ENCODE measurements around the gene FAM120B. TPM values are rescaled to one million over a fixed set of nuclear protein-coding genes. Genes with fewer than 3 reads are reported as not detected.

The FAM120B gene
- total and polyA plus RNA-seq, 2 of the 4 experiments (the other 2 are of a cell fraction): 15.3 to 28.0 TPM

GRCh38 chr6:170375661-170376060 lies 69.1 kb downstream of the FAM120B start:
- no peak overlapping the region for H2AK5ac ChIP-seq (ENCODE audit: low read depth, low read length)
- no peak overlapping the region for H3K4ac ChIP-seq (ENCODE audit: low read depth, low read length)
- H2BK5ac ChIP-seq (ENCODE audit: low read depth, low read length, poor library complexity, severe bottlenecking): no peak overlapping the region
- DNase-seq (no peak), ATAC-seq (ENCODE audit: low read depth) (no peak)
- no peaks in the 10 kb centered on the region for H3K9me3 ChIP-seq (ENCODE audit: control insufficient read depth, insufficient read depth, low read length)
- H3K4me3 ChIP-seq (ENCODE audit: insufficient read depth, low read depth, low read length): no peak overlapping the region
- H4K5ac ChIP-seq (ENCODE audit: low read depth, low read length): no peak overlapping the region
- in situ Hi-C loops (cut with MboI; ENCODE audit: low sequenced_read_pairs): no loop called here
- no peak overlapping the region for H3K4me2 ChIP-seq (ENCODE audit: low read depth, low read length)
- H2AK9ac ChIP-seq (replicated peaks; ENCODE audit: low read depth, low read length, poor library complexity): no peak overlapping the region
- H4K8ac ChIP-seq (ENCODE audit: low read depth in 2 of 2, low read length in 2 of 2): no peak overlapping the region
- dilution Hi-C loops (cut with HindIII; ENCODE audit: low sequenced_read_pairs, unreplicated experiment): no loop called here
- peaks cover 8 to 9% of the 10 kb centered on the region in 2 experiments; a peak in 2 of 4 replicates for H3K79me1 ChIP-seq (ENCODE audit: low read depth in 1 of 2, low read length in 2 of 2)
- no peak overlapping the region for H3K23ac ChIP-seq (ENCODE audit: low read depth, low read length)
- no peak overlapping the region for H2BK20ac ChIP-seq (ENCODE audit: low read depth, low read length)
- no peaks in the 10 kb centered on the region for H4K20me1 ChIP-seq (ENCODE audit: insufficient read depth, low read length)
- intact Hi-C loops (cut with micrococcal nuclease): no loop called here
- no peak overlapping the region for H3K9ac ChIP-seq (ENCODE audit: low read depth, low read length)
- ChIA-PET CTCF (no interaction called here), POLR2A (ENCODE audit: unreplicated experiment) (no interaction called here)
- no TSS peak for BruUV-seq (replicated peaks)
- no peak overlapping the region for H3K14ac ChIP-seq (replicated peaks; ENCODE audit: low read depth, low read length)
- H3K36me3 ChIP-seq (ENCODE audit: control insufficient read depth, insufficient read depth, low read length): peaks cover 7% of the 10 kb centered on the region
- H2BK15ac ChIP-seq (ENCODE audit: low read depth, low read length): no peak overlapping the region
- H3K4me1 ChIP-seq (ENCODE audit: control insufficient read depth, insufficient read depth, low read length): peaks cover 2% of the 10 kb centered on the region; the same call in 1 of the 2 replicates
- H4K91ac ChIP-seq (ENCODE audit: insufficient read depth, low read depth, low read length): no peak overlapping the region
- H3K9me1 ChIP-seq (ENCODE audit: insufficient read depth, low read length): peaks cover 8% of the 10 kb centered on the region; the same call in 1 of the 2 replicates
- no peak overlapping the region for H2AFZ ChIP-seq (replicated peaks; ENCODE audit: low read length, poor library complexity)
- no peak overlapping the region for H3K18ac ChIP-seq (ENCODE audit: low read depth, low read length)
- no peaks in the 10 kb centered on the region for H3K27me3 ChIP-seq (ENCODE audit: control insufficient read depth, insufficient read depth, low read length)
- WGBS, 2 experiments (ENCODE audit: extremely low coverage in 2 of 2, insufficient read length in 1 of 2): 95% methylated on average over 9 of the region's 10 CpGs; no CpG with 5 or more reads in 1 of the 2 experiments
- H3K56ac ChIP-seq (ENCODE audit: extremely low read depth, insufficient read depth, low read length): no peak overlapping the region
- no peak overlapping the region for H3K27ac ChIP-seq (ENCODE audit: insufficient read depth, low read length)
- TF ChIP-seq MAZ (IDR thresholded peaks at IDR 0.05; ENCODE audit: borderline replicate concordance, low read depth, low read length) (no peak), BHLHE40 (IDR thresholded peaks at IDR 0.05; ENCODE audit: low read depth, low read length) (no peak), USF2 (IDR thresholded peaks at IDR 0.05; ENCODE audit: low read depth, low read length) (no peak), CHD1 (IDR thresholded peaks at IDR 0.05; ENCODE audit: low read depth, low read length) (no peak), NFE2L2 (IDR thresholded peaks at IDR 0.05; ENCODE audit: low read depth, low read length) (no peak), CEBPB (IDR thresholded peaks at IDR 0.05; ENCODE audit: low read depth, low read length) (no peak), RAD21 (IDR thresholded peaks at IDR 0.05; ENCODE audit: low read length) (no peak), ELK1 (IDR thresholded peaks at IDR 0.05; ENCODE audit: borderline replicate concordance, low read depth, low read length) (no peak)
- no peak overlapping the region for H2BK120ac ChIP-seq (ENCODE audit: low read depth, low read length)
